Adipocyte (in vitro differentiated cells): ENCODE data around the gene SLC38A8.

Experiments used
- DNase-seq: peaks from one replicate; pipeline ENCODE4 v3.0.0-alpha.2; 2015; ENCODE audit warnings: low read depth
- H3K27me3 ChIP-seq: replicated peaks from 2 replicates; pipeline ENCODE4 v1.7.0; 2013; ENCODE audit warnings: mild to moderate bottlenecking, low read length, moderate library complexity; ENCODE audit not compliant: control insufficient read depth, insufficient read depth
- H3K36me3 ChIP-seq: 2 replicates; pipeline ENCODE4 v1.7.0; 2013; ENCODE audit warnings: low read length, mild to moderate bottlenecking, moderate library complexity; ENCODE audit not compliant: control insufficient read depth, insufficient read depth, severe bottlenecking
- H3K4me1 ChIP-seq: 2 replicates; pipeline ENCODE4 v1.7.0; 2013; ENCODE audit warnings: mild to moderate bottlenecking, low read length, moderate library complexity; ENCODE audit not compliant: control insufficient read depth, insufficient read depth
- H3K4me3 ChIP-seq: 2 replicates; pipeline ENCODE4 v1.7.0; 2013; ENCODE audit warnings: mild to moderate bottlenecking, low read length, moderate library complexity
- H3K9ac ChIP-seq: 2 replicates; pipeline ENCODE4 v1.7.0; 2013; ENCODE audit warnings: mild to moderate bottlenecking, low read length, moderate library complexity
- H3K9me3 ChIP-seq: 2 replicates; pipeline ENCODE4 v1.7.0; 2013; ENCODE audit warnings: mild to moderate bottlenecking, low read length, moderate library complexity; ENCODE audit not compliant: control insufficient read depth

Gene SLC38A8

DNA sequence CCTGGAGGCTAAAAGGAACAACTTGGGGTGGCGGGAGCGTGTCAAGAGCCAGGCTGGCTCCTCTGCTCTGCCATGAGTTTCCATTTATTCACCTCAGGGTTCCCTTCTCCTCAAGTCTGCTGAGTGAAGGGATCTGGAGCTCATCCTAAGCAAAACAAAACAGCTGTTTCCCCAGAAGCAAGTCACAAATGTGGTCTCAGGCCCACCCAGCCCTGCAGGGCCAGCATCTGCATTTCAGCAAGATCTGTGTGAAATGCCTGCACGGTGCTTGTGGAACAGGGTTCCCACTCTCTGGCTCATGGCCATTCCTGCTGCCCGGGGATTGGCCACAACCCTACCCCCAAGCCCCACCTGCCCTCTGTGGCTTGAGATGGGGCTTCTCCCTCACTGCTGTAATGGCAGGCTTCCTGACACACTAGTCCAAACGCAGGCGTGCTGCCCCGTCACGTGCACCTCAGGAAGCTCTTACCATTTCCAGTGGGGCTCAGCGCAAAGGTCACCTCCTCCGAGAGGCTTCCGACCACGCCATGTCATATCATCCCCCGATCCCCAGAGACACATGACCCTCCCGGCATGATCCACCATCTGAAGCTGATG lies 2.3 kb downstream of the SLC38A8 start:
- Histone ChIP-seq H3K4me3 (no peak overlapping the region), H3K9ac (no peak overlapping the region), H3K4me1 (no peaks in the 10 kb centered on the region), H3K27me3 (peaks cover 45% of the 10 kb centered on the region), H3K36me3 (no peaks in the 10 kb centered on the region), H3K9me3 (peaks cover 13% of the 10 kb centered on the region)
- no peak for DNase-seq

DNA sequence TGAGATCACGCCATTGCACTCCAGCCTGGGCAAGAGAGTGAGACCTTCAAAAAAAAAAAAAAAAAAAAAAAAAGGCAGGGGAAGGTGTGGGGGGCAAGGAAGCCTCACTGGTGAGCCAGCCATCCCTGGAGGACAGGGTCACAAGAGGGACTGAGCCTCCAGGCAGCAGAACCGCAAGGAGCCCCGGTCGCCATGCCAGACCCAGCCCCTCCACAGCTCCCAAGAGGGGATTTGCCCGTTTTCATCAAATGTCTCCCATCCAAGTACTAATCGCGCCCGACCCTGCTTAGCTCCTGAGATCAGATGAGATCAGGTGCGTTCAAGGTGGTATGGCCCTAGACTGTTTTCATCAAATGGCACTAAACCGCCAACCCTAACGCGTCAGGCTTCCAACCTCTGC lies 2.9 kb downstream of the SLC38A8 start:
- no peak overlapping the region for H3K9ac ChIP-seq
- H3K4me3 ChIP-seq: no peak overlapping the region
- H3K4me1 ChIP-seq: no peaks in the 10 kb centered on the region
- DNase-seq: no peak
- peaks cover 19% of the 10 kb centered on the region for H3K9me3 ChIP-seq
- H3K27me3 ChIP-seq: peaks cover 45% of the 10 kb centered on the region
- no peaks in the 10 kb centered on the region for H3K36me3 ChIP-seq

DNA sequence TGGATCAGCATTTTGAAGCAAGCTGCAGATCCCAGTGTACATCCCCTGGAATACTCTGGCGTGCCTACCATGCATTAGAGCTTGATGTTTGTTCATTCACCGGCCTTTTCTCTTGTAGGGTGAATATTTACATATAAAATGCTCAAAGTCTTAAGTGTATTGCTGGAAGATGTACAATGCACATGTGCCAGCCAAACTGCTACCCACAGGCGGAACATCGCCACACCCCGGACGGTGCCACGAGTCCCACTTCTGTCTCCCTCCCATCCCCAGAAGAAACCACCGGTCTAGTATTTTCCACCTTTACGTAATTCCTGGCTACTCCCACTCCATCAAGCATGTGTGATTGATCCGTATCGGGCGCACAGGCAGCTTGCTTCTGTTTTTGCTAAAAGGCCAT lies 4.1 kb downstream of the SLC38A8 start:
- DNase-seq: no peak
- no peaks in the 10 kb centered on the region for H3K4me1 ChIP-seq
- peaks cover 39% of the 10 kb centered on the region for H3K27me3 ChIP-seq
- no peak overlapping the region for H3K9ac ChIP-seq
- no peaks in the 10 kb centered on the region for H3K36me3 ChIP-seq
- peaks cover 19% of the 10 kb centered on the region for H3K9me3 ChIP-seq
- H3K4me3 ChIP-seq: no peak overlapping the region

DNA sequence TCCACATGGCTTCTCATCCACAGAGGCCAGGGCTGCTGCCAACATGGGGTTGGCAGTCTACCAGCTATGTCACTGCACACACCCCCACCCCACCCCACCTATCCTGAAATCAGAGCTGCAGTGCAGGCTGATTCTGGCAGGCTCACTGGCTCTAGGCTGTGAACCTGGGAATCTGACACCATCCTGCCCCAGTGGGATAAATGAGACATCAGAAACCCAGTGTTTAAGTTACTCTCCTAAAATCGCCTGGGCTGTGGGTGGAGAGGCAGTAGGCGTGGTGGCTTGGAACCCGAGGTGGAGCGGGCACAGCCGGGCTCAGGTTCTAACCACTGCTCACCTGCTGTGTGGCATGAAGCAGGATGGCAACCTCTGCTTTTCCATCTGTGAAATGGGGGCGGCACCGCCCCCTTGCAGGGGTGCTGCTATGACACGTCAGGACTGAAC lies 5.6 kb downstream of the SLC38A8 start:
- Histone ChIP-seq H3K9ac (no peak overlapping the region), H3K4me1 (no peaks in the 10 kb centered on the region), H3K36me3 (no peaks in the 10 kb centered on the region), H3K9me3 (peaks cover 19% of the 10 kb centered on the region), H3K4me3 (no peak overlapping the region), H3K27me3 (peaks cover 28% of the 10 kb centered on the region)
- no peak for DNase-seq

DNA sequence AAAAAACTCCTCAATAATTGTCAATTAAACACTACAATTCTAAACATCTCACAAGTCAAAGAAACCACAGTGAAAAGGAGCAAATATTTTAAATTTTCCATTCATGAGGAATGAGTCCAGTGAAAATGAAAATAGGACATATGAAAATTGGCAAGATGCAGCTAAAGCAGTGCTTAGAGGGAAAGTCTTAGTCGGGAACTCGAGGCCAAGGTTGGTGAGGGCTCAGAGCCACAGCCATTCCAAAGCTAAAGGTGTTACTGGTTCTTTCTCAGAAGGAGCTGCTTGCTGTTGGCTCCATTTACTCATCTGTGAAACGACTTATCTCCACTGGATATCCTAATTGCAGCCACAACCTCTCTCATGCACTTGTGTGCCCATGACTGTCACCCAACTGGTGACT lies 6.5 kb downstream of the SLC38A8 start:
- Histone ChIP-seq H3K9ac (no peak overlapping the region), H3K9me3 (peaks cover 19% of the 10 kb centered on the region), H3K27me3 (peaks cover 35% of the 10 kb centered on the region), H3K36me3 (no peaks in the 10 kb centered on the region), H3K4me1 (no peaks in the 10 kb centered on the region), H3K4me3 (no peak overlapping the region)
- no peak for DNase-seq

DNA sequence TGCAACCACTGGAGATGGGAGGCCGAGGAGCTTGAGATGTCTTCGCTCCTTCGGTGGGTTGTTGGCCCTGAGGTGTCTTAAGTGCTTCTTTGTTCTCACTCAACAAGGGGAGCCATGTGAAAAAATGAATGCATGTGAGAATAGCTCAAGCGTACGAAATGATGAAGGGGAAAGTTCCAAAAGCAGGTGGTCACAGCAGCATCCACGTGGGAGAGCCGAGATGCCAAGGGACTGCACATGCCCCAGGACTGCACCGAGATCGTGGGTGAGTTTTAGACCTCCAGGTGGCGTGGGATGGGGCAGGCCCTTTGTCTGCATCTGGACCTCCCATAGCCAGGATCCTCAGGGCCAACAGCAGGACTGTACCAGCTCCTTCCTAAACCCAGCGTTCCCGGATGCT lies 8.1 kb downstream of the SLC38A8 start:
- H3K27me3 ChIP-seq: peaks cover 28% of the 10 kb centered on the region
- H3K36me3 ChIP-seq: no peaks in the 10 kb centered on the region
- H3K4me3 ChIP-seq: no peak overlapping the region
- H3K9me3 ChIP-seq: peaks cover 19% of the 10 kb centered on the region
- no peak overlapping the region for H3K9ac ChIP-seq
- no peaks in the 10 kb centered on the region for H3K4me1 ChIP-seq
- DNase-seq: no peak

- DNase-seq: no peak
- Histone ChIP-seq H3K36me3 (no peaks in the 10 kb centered on the region), H3K4me1 (no peaks in the 10 kb centered on the region), H3K9me3 (peaks cover 19% of the 10 kb centered on the region), H3K9ac (no peak overlapping the region), H3K27me3 (peaks cover 20% of the 10 kb centered on the region), H3K4me3 (no peak overlapping the region)
Measured at GRCh38 chr16:84033251-84034195, 9.1 kb downstream of the SLC38A8 start.

DNA sequence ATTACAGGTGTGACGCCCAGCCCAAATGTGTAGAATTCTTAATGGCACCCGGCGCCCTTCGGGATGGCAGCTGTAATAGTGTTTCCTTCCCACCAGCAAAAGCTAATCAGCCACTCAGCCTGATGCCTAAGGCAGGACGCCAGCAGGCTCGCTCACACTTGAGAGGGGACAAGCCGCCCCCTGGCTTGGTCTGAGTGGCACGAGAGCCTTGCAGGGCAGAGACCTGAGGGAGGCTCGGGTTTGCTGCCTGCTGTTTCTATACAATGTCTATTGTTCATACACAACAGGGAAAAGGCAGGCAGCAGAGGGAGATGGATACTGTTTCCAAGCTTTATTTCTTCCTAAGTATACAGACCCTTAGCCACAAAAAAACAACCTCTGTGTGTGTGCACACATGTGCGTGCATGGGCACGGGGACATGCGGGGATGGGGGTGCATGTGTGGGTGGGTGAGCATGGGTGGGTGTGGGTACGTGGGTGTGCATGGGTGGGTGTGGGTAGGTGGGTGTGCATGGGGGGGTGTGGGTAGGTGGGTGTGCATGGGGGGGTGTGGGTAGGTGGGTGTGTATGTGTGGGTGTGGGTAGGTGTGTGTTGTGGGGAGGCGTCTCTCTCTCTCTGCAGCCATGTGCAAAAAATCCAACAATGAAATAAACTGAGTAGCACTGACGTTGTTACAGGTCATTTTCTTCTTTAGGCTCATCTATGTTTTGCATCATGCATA lies 10.0 kb downstream of the SLC38A8 start:
- no peaks in the 10 kb centered on the region for H3K36me3 ChIP-seq
- no peaks in the 10 kb centered on the region for H3K4me1 ChIP-seq
- DNase-seq: no peak
- H3K9me3 ChIP-seq: peaks cover 19% of the 10 kb centered on the region
- H3K27me3 ChIP-seq: peaks cover 16% of the 10 kb centered on the region
- H3K9ac ChIP-seq: no peak overlapping the region
- H3K4me3 ChIP-seq: no peak overlapping the region

GRCh38 chr16:84031556-84031955 lies 11.0 kb downstream of the SLC38A8 start:
- Histone ChIP-seq H3K9ac (no peak overlapping the region), H3K4me3 (no peak overlapping the region), H3K36me3 (no peaks in the 10 kb centered on the region), H3K27me3 (peaks cover 16% of the 10 kb centered on the region), H3K4me1 (no peaks in the 10 kb centered on the region), H3K9me3 (peaks cover 18% of the 10 kb centered on the region)
- DNase-seq: no peak

- H3K9ac ChIP-seq: no peak overlapping the region
- H3K9me3 ChIP-seq: no peaks in the 10 kb centered on the region
- H3K36me3 ChIP-seq: no peaks in the 10 kb centered on the region
- peaks cover 12% of the 10 kb centered on the region for H3K27me3 ChIP-seq
- H3K4me1 ChIP-seq: peaks cover 8% of the 10 kb centered on the region
- H3K4me3 ChIP-seq: no peak overlapping the region
- no peak for DNase-seq
Measured at GRCh38 chr16:84029297-84030047, 13.1 kb downstream of the SLC38A8 start.
